Measurements from ENCODE around the gene FERMT3. TPM values are rescaled to one million over a fixed set of nuclear protein-coding genes. Genes with fewer than 3 reads are reported as not detected.
A peak's percentile ranks its signal among the peaks of the same experiment; 100 is the strongest.

FERMT3 gene
- total and polyA plus RNA-seq, 2 of the 13 experiments (the other 11 are each of a cell fraction or from before 2014, with no cell fraction given), result 0.29 TPM; not detected in 1

DNA sequence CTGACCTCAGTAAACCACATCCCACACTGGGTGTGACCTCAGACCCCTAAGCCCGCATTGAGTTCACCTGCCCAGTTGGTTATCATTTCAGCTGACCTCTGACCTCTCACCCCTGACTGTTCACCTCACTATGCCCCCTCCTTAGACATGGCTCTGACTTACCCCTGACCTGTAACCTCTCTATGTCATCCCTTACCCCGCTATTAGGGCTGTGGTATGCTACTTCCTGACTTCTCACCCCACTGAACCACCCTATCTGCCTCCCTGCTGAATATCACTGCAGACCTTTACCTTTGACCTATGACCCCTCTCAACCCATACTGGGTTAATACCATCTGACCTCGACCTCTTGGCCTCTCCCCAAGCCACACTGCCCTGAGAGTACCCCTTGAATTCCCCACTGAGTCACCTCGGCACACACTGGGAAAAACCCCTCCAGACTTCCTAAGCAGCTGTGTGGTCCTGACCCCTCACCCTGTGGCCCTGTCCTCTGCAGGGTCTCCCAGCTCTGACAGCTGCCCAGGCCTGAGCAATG, 53.1 kb downstream of the FERMT3 start:
- no peak for DNase-seq (ENCODE audit: low spot score)
- H3K9ac ChIP-seq (ENCODE audit: insufficient read depth, low read depth, low read length), result no peak overlapping the region
- no peak overlapping the region for H3K4me3 ChIP-seq (replicated peaks in 1 of 3; ENCODE audit: insufficient read depth in 1 of 3, low read depth in 2 of 3, low read length in 3 of 3)
- WGBS (ENCODE audit: low lambda C conversion rate), result 88% methylated on average over 4 of the region's 4 CpGs
- intact Hi-C loops (cut with micrococcal nuclease; ENCODE audit: unreplicated experiment) (no loop called here), in situ Hi-C loops (cut with HindIII; ENCODE audit: extremely low pct_ligation_motif_present, low pct_unique_long_range_greater_than_20kb) (no loop called here)
- H3K79me2 ChIP-seq (ENCODE audit: insufficient read depth, low read length), result no peaks in the 10 kb centered on the region
- no peak overlapping the region for H3K27ac ChIP-seq (ENCODE audit: extremely low read length, insufficient read depth, low read length)
- H3K4me2 ChIP-seq (ENCODE audit: low read depth, low read length), result no peak overlapping the region
- TF ChIP-seq JARID2 (CRISPR knock-in tag; IDR thresholded peaks at IDR 0.05; ENCODE audit: insufficient replicate concordance), result no peak
- TF ChIP-seq RAD51 (IDR thresholded peaks at IDR 0.05; ENCODE audit: borderline replicate concordance), result no peak
- peak; percentile 46; the same call in 1 of the 2 replicates for TF ChIP-seq NR2C2 (CRISPR knock-in tag; IDR thresholded peaks at IDR 0.05; ENCODE audit: borderline replicate concordance)
- no peak for TF ChIP-seq ZNF225 (CRISPR knock-in tag; IDR thresholded peaks at IDR 0.05)
- no peak for TF ChIP-seq ZFY (CRISPR knock-in tag; IDR thresholded peaks at IDR 0.05)
- TF ChIP-seq TMF1 (CRISPR knock-in tag; IDR thresholded peaks at IDR 0.05; ENCODE audit: low read depth), result no peak
- TF ChIP-seq NR2F6 (IDR thresholded peaks at IDR 0.05), result peak; percentile 54; the same call in 1 of the 2 replicates
- no peak for TF ChIP-seq NR2F6 (CRISPR knock-in tag; IDR thresholded peaks at IDR 0.05)
- TF ChIP-seq NONO (IDR thresholded peaks at IDR 0.05), result no peak
- no peak for TF ChIP-seq NONO (CRISPR knock-in tag; conservative IDR thresholded peaks at IDR 0.05)
- CTCF ChIA-PET (ENCODE audit: low intra/inter-chr PET ratio, low total read pairs), result no interaction called here
- peaks cover 14 to 45% of the 10 kb centered on the region in 2 experiments; a peak in 4 of 5 replicates for H3K36me3 ChIP-seq (replicated peaks in 1 of 2; ENCODE audit: control insufficient read depth in 1 of 2, insufficient read depth in 2 of 2, low read length in 2 of 2)
- no peaks in the 10 kb centered on the region for H4K20me1 ChIP-seq (ENCODE audit: insufficient read depth, low read length)
- no peak for FAIRE-seq
- H3K9me3 ChIP-seq (ENCODE audit: low read length), result no peaks in the 10 kb centered on the region
- no TSS peak for BruUV-seq (replicated peaks)
- POLR2A ChIA-PET, result interaction anchor here (2.6 kb wide), 1 partner anchor 10 kb away, joined by 10 read pairs; no protein-coding TSS in a partner anchor
- no peak overlapping the region for H2AFZ ChIP-seq (ENCODE audit: low read length)
- ATAC-seq, result no peak
- H3K27me3 ChIP-seq (ENCODE audit: control insufficient read depth in 1 of 2, insufficient read depth in 2 of 2, low read length in 2 of 2), result no peaks in the 10 kb centered on the region
- no peaks in the 10 kb centered on the region for H3K4me1 ChIP-seq (ENCODE audit: insufficient read depth, low read length)

DNA sequence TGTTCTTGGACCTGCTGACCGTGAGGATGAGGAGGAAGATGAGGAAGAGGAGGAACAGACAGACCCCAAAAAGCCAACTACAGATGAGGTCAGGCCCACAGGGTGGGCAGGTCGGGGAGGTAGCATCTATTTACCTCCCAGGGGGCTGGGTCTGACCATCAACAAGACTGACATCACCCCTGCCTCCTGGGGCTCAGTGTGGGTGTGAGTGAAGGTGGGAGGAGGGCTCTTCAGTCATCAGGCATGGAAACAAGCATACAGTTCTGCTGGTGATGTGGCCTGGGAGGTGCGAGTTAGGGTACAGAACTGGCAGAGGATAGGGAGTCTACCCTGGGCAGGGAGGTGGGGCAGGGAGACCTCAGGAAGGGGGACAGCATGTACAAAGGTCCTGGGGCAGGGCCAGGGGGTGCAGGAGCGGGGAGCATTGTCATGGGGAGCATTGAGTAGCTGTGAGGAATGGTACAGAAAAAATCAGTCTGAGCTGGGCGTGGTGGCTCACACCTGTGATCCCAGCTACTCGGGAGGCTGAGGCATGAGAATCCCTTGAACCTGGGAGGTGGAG, 53.7 kb downstream of the FERMT3 start:
- in situ Hi-C loops (cut with HindIII; ENCODE audit: extremely low pct_ligation_motif_present, low pct_unique_long_range_greater_than_20kb), result no loop called here
- no peak overlapping the region for H3K27ac ChIP-seq (ENCODE audit: extremely low read length, insufficient read depth, low read length)
- no peak overlapping the region for H3K9ac ChIP-seq (ENCODE audit: insufficient read depth, low read depth, low read length)
- H3K4me3 ChIP-seq (replicated peaks in 1 of 3; ENCODE audit: insufficient read depth in 1 of 3, low read depth in 2 of 3, low read length in 3 of 3), result no peak overlapping the region
- H3K4me2 ChIP-seq (ENCODE audit: low read depth, low read length), result no peak overlapping the region
- no peaks in the 10 kb centered on the region for H3K4me1 ChIP-seq (ENCODE audit: insufficient read depth, low read length)
- TF ChIP-seq EHMT2 (IDR thresholded peaks at IDR 0.05; ENCODE audit: borderline replicate concordance, low read depth, low read length) (no peak), ZNF703 (CRISPR knock-in tag; IDR thresholded peaks at IDR 0.05; ENCODE audit: borderline replicate concordance) (no peak), CBFB (CRISPR knock-in tag; IDR thresholded peaks at IDR 0.05) (no peak), NCOA1 (CRISPR knock-in tag; IDR thresholded peaks at IDR 0.05) (no peak), REL (CRISPR knock-in tag; conservative IDR thresholded peaks at IDR 0.05) (no peak), ZNF773 (CRISPR knock-in tag; IDR thresholded peaks at IDR 0.05; ENCODE audit: borderline replicate concordance) (no peak), GATAD2A (CRISPR knock-in tag; IDR thresholded peaks at IDR 0.05) (no peak), ZNF121 (CRISPR knock-in tag; IDR thresholded peaks at IDR 0.05) (no peak), CCDC6 (CRISPR knock-in tag; IDR thresholded peaks at IDR 0.05) (no peak), ZNF883 (CRISPR knock-in tag; IDR thresholded peaks at IDR 0.05; ENCODE audit: not compliant biosample characterization) (no peak), ZIK1 (CRISPR knock-in tag; IDR thresholded peaks at IDR 0.05; ENCODE audit: borderline replicate concordance, low read depth) (no peak), YEATS2 (CRISPR knock-in tag; IDR thresholded peaks at IDR 0.05; ENCODE audit: borderline replicate concordance) (no peak), RBM22 (optimal IDR thresholded peaks at IDR 0.05; ENCODE audit: low read length) (no peak)
- peaks cover 14 to 45% of the 10 kb centered on the region in 2 experiments; a peak in 4 of 5 replicates for H3K36me3 ChIP-seq (replicated peaks in 1 of 2; ENCODE audit: control insufficient read depth in 1 of 2, insufficient read depth in 2 of 2, low read length in 2 of 2)
- no TSS peak for BruUV-seq (replicated peaks)
- intact Hi-C loops (cut with micrococcal nuclease; ENCODE audit: unreplicated experiment), result no loop called here
- H2AFZ ChIP-seq (ENCODE audit: low read length), result no peak overlapping the region
- no peak for DNase-seq (ENCODE audit: low spot score)
- ATAC-seq, result no peak
- ChIA-PET POLR2A (interaction anchor here (0.9 kb wide), 1 partner anchor 9 kb away, joined by 3 read pairs; no protein-coding TSS in a partner anchor), CTCF (ENCODE audit: low intra/inter-chr PET ratio, low total read pairs) (no interaction called here)
- H4K20me1 ChIP-seq (ENCODE audit: insufficient read depth, low read length), result no peaks in the 10 kb centered on the region
- no peaks in the 10 kb centered on the region for H3K79me2 ChIP-seq (ENCODE audit: insufficient read depth, low read length)
- 98% methylated on average over 6 of the region's 6 CpGs for WGBS (ENCODE audit: low lambda C conversion rate)
- no peaks in the 10 kb centered on the region for H3K9me3 ChIP-seq (ENCODE audit: low read length)
- H3K27me3 ChIP-seq (ENCODE audit: control insufficient read depth in 1 of 2, insufficient read depth in 2 of 2, low read length in 2 of 2), result no peaks in the 10 kb centered on the region
- no peak for FAIRE-seq
